Measurements from ENCODE around the gene SLC25A53. TPM values are rescaled to one million over a fixed set of nuclear protein-coding genes. Genes with fewer than 3 reads are reported as not detected.
"Not testable (repeated sequence)": the region's sequence is repeated elsewhere in the genome, so short reads cannot be mapped to it uniquely, and the experiment has no call there.

The SLC25A53 gene
- total RNA-seq, 1 donor from 2014 or later = 8.5 TPM

DNA sequence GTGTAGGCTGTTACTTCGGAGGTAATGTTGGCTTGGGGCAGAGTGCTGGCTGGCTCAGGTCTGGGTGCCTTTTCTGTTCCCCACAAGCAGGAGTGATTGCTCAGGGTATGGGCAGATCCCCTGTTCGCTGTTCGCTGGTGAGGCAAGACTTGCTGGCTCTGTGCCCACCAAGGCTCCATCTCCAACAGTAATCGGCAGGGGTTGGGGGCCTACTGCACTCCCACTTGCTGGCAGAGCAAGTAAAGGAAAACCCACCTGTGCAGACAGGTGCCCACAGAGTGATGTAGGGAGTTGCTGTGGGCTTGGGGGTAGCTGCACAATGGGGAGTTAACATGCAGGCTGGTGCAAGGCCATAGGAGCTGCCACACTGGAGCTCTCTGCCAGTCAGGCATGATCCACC lies 72.7 kb downstream of the SLC25A53 start:
- TF ChIP-seq, protein P1, sequence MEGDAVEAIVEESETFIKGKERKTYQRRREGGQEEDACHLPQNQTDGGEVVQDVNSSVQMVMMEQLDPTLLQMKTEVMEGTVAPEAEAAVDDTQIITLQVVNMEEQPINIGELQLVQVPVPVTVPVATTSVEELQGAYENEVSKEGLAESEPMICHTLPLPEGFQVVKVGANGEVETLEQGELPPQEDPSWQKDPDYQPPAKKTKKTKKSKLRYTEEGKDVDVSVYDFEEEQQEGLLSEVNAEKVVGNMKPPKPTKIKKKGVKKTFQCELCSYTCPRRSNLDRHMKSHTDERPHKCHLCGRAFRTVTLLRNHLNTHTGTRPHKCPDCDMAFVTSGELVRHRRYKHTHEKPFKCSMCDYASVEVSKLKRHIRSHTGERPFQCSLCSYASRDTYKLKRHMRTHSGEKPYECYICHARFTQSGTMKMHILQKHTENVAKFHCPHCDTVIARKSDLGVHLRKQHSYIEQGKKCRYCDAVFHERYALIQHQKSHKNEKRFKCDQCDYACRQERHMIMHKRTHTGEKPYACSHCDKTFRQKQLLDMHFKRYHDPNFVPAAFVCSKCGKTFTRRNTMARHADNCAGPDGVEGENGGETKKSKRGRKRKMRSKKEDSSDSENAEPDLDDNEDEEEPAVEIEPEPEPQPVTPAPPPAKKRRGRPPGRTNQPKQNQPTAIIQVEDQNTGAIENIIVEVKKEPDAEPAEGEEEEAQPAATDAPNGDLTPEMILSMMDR (IDR thresholded peaks at IDR 0.05; ENCODE audit: unreplicated experiment) = no peak

DNA sequence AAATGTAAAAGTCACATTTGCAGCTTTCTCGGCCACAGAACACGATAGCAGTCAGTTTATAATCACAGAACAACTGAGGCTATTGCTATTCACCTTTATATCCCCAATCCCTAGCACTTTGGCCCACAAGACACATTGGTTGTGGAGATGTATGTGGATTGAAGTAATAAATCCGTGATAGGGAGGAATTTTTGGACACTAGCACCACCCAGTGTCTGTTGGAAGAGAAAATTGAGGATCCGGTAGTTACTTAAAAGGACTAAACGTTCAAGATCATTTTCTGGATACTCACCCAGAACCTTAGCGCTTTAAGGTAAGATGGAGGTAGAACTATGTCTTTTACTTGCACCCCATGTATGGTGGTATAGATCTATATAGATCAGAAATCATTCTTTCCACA lies 79.0 kb downstream of the SLC25A53 start:
- DNase-seq (ENCODE audit: low spot score in 2 of 2, unreplicated experiment in 2 of 2); H3K27ac Mint-ChIP-seq; H3K9me3 Mint-ChIP-seq; H3K27me3 Mint-ChIP-seq (ENCODE audit: low read depth); H3K4me1 Mint-ChIP-seq; H3K36me3 Mint-ChIP-seq; H3K4me3 Mint-ChIP-seq: not testable (repeated sequence)

More for the DNA sequence above, 72.7 kb downstream of the SLC25A53 start:
- Mint-ChIP-seq H3K4me1 (no peaks in the 10 kb centered on the region), H3K9me3 (peaks cover 10% of the 10 kb centered on the region), H3K27me3 (ENCODE audit: low read depth) (peaks cover 12% of the 10 kb centered on the region), H3K4me3 (no peak overlapping the region), H3K36me3 (no peaks in the 10 kb centered on the region), H3K27ac (no peak overlapping the region)
- no peak for DNase-seq (ENCODE audit: low spot score in 2 of 2, unreplicated experiment in 2 of 2)

DNA sequence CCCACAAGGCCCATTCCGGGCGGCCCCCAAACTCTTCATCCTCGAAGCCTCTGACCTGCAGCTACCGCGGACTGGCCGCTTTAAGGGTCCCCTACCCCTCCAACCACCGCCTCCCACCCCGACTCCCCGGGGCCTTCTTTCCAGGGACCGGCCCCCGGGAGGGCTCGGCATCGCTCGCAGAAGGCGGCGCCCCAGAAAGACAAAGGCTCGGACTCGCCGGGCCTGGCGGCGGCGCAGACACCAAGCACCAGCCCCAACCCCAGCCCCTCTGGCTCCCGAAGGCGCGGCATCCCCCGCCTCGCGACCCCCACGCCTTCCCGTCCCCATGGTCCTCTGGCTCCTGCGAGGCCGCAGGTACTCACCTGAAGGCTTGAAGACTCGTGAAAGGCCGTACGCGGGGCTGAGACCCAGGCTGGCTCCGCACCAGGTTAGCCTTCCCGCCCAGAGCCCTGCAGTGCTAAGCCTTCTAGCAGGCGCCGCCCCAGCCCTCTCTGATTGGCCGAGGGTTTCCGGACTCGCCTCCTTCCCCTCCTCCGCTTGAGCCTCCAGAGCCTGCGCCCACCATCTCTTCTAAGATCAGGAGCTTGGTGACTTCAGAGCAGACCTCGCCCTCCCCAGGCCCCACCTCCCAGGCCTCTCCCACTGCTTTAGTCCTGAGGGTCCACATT lies 80.9 kb downstream of the SLC25A53 start, which contains the start of gene TMSB15C:
TSS of gene TMSB15C (minus strand) at position 459 of the 668 bp plus-strand sequence.
- DNase-seq (ENCODE audit: low spot score in 2 of 2, unreplicated experiment in 2 of 2); H3K36me3 Mint-ChIP-seq; H3K9me3 Mint-ChIP-seq; H3K27ac Mint-ChIP-seq; H3K27me3 Mint-ChIP-seq (ENCODE audit: low read depth); H3K4me3 Mint-ChIP-seq; H3K4me1 Mint-ChIP-seq: not testable (repeated sequence)

DNA sequence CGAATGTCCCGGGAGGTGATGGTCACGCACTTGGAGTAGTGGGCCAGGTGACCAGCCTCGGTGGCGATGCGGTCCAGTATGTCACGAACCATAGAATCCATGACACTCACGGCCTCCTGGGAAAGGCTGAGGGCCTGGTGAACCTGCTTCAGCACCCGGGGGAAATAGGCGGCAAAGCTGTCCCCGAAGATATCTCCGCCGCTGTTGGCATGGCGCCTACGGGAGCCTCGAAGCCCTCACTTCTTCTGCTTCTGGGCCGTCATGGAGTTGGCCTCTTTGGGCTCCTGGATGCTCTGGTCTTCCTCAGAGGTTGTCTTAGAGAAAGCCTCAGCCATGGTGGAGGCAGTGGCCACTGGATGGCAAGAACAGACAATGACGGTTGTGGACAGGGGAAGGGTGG lies 94.2 kb downstream of the SLC25A53 start:
- not testable (repeated sequence) for H3K9me3 Mint-ChIP-seq; H3K36me3 Mint-ChIP-seq; H3K27me3 Mint-ChIP-seq (ENCODE audit: low read depth); H3K4me3 Mint-ChIP-seq; DNase-seq (ENCODE audit: low spot score in 2 of 2, unreplicated experiment in 2 of 2); H3K27ac Mint-ChIP-seq; H3K4me1 Mint-ChIP-seq

DNA sequence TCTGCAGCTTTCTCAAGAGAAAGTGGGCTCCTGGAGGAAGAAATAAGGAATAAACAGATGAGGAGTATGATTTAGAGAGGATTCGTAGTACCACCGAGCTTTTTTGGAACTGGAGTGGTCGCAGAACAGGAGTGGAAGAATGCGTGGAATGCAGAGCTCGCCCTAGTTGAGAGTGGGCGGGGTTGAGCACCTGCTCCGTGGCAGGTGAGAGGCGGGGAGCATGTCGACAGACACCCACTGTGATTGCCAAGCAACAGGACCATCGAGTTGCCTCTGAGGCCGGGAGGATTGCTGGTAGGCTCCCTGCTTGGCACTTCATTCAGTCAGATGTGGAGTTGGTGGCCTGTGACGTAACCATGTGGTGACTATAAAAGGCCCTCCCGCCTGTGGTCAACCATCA lies 101.9 kb downstream of the SLC25A53 start:
- DNase-seq (ENCODE audit: low spot score in 2 of 2, unreplicated experiment in 2 of 2); H3K4me3 Mint-ChIP-seq; H3K4me1 Mint-ChIP-seq; H3K27ac Mint-ChIP-seq; H3K36me3 Mint-ChIP-seq; H3K27me3 Mint-ChIP-seq (ENCODE audit: low read depth); H3K9me3 Mint-ChIP-seq: not testable (repeated sequence)

Other genes starting within 250 kb of the SLC25A53 start
- 20.5 to 25.7 TPM (median 20.9 TPM) in 3 replicates for gene TMSB15B, start 194.4 kb downstream of the SLC25A53 start, total RNA-seq
- gene H2BW1, start 143.3 kb downstream of the SLC25A53 start, total RNA-seq = not detected in 3 replicates
- 0.11 to 0.20 TPM in 2 of 3 replicates, not detected in the other for gene H2BW2, start 117.1 kb downstream of the SLC25A53 start, total RNA-seq
- gene TMSB15C, start 80.8 kb downstream of the SLC25A53 start, total RNA-seq = 13.7 to 18.8 TPM (median 16.9 TPM) in 3 replicates
- 3.6 to 5.4 TPM (median 4.7 TPM) in 3 replicates for gene ZCCHC18, start 44.5 kb downstream of the SLC25A53 start, total RNA-seq
- gene FAM199X, start 9.4 kb upstream of the SLC25A53 start, total RNA-seq = 17.5 to 17.9 TPM (median 17.5 TPM) in 3 replicates
- gene ESX1, start 97.9 kb upstream of the SLC25A53 start, total RNA-seq = not detected in 3 replicates